HEK293T (cell line): Measurements from ENCODE around the gene INTS14.

Experiments used
- ARNT ChIP-seq: fragments of 450-650 bp; IDR thresholded peaks from 2 replicates; pipeline ENCODE4 v1.6.1; 2017; ENCODE audit warnings: mild to moderate bottlenecking
- CTBP1 ChIP-seq: fragments of 450-650 bp; IDR thresholded peaks from 2 replicates; pipeline ENCODE4 v1.6.1; 2016; ENCODE audit warnings: borderline replicate concordance
- ELF4 ChIP-seq: fragments of 450-650 bp; IDR thresholded peaks from 2 replicates; pipeline ENCODE4 v1.6.1; 2017; ENCODE audit warnings: antibody characterized with exemption
- FOXK2 ChIP-seq: fragments of 450-650 bp; IDR thresholded peaks from 2 replicates; pipeline ENCODE4 v1.6.1; 2016; ENCODE audit warnings: mild to moderate bottlenecking
- FOXM1 ChIP-seq: fragments of 450-650 bp; IDR thresholded peaks from 2 replicates; pipeline ENCODE4 v1.6.1; 2017; ENCODE audit warnings: mild to moderate bottlenecking, borderline replicate concordance
- HDGF ChIP-seq: fragments of 450-650 bp; IDR thresholded peaks from 2 replicates; pipeline ENCODE4 v1.6.1; 2017; ENCODE audit warnings: antibody characterized with exemption, borderline replicate concordance
- LEF1 ChIP-seq: fragments of 450-650 bp; IDR thresholded peaks from 2 replicates; pipeline ENCODE4 v1.6.1; 2017; ENCODE audit warnings: mild to moderate bottlenecking, borderline replicate concordance
- SP1 ChIP-seq: fragments of 450-650 bp; IDR thresholded peaks from 2 replicates; pipeline ENCODE4 v1.6.1; 2017
- TARDBP ChIP-seq: fragments of 450-650 bp; IDR thresholded peaks from 2 replicates; pipeline ENCODE4 v1.6.1; 2016
- TF ChIP-seq, protein P1 (sequence below): fragments of 450-650 bp; IDR thresholded peaks from 2 replicates; pipeline ENCODE4 v1.6.1; 2016

DNA sequence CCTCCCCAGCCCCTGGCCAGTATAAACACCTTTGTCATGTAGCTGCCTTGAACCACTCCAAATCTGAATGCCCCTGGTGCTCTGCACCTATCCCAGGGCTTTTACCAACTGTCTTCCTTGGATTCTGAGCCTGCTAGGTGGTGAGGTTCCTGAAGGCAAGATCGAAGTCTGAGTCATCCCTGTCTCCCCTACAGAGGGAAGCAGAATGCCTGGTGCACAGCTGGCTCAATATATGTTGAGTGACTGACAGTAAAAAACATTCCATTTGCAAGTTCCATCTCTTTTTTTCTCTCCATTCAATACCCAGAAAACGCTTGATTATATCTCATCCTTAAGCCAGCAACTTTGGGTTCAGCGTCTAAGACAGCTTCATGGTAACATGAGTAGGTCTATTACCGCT is 35.6 kb upstream of the INTS14 start:
- no peak for TF ChIP-seq ELF4
- no peak for TF ChIP-seq LEF1
- TF ChIP-seq TARDBP = no peak
- no peak for TF ChIP-seq ARNT
- no peak for TF ChIP-seq SP1
- TF ChIP-seq FOXM1 = no peak
- TF ChIP-seq HDGF = no peak
- TF ChIP-seq CTBP1 = no peak
- TF ChIP-seq FOXK2 = no peak
- TF ChIP-seq, protein P1, sequence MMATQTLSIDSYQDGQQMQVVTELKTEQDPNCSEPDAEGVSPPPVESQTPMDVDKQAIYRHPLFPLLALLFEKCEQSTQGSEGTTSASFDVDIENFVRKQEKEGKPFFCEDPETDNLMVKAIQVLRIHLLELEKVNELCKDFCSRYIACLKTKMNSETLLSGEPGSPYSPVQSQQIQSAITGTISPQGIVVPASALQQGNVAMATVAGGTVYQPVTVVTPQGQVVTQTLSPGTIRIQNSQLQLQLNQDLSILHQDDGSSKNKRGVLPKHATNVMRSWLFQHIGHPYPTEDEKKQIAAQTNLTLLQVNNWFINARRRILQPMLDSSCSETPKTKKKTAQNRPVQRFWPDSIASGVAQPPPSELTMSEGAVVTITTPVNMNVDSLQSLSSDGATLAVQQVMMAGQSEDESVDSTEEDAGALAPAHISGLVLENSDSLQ = no peak
